ENCODE measurements around the gene AAGAB. TPM values are rescaled to one million over a fixed set of nuclear protein-coding genes. Genes with fewer than 3 reads are reported as not detected.

AAGAB gene
- total and polyA plus RNA-seq, 8 donors, result 11.2 to 89.5 (median 32.0) TPM

GRCh38 chr15:67188551-67189218 is 65.8 kb downstream of the AAGAB start:
- no peaks in the 10 kb centered on the region for H3K27me3 ChIP-seq
- intact Hi-C loops (cut with DNase I; ENCODE audit: low total_unique reads), result no loop called here
- peaks cover 44 to 99% (median 86%) of the 10 kb centered on the region in 4 donors for H3K36me3 ChIP-seq
- H3K27ac ChIP-seq, result peak overlapping the region in 4 of 5 donors; percentile 62 to 77 (median 68)
- peak in 1 of 2 donors; percentile 87 for DNase-seq
- no peak overlapping the region for H3K4me3 ChIP-seq
- TF ChIP-seq POLR2AphosphoS5 (IDR thresholded peaks at IDR 0.05) (peak in 2 of 3 donors; percentile 30 to 47), POLR2A (IDR thresholded peaks at IDR 0.05) (no peak)
- 68 to 83% (median 78%) methylated on average over 8 of the region's 8 CpGs for WGBS, 5 donors
- H3K9me3 ChIP-seq, result no peaks in the 10 kb centered on the region
- H3K4me1 ChIP-seq, result peaks cover 12 to 61% (median 41%) of the 10 kb centered on the region in 4 donors

- WGBS, 5 donors, result 89 to 94% (median 93%) methylated on average over 12 of the region's 12 CpGs
- no peaks in the 10 kb centered on the region for H3K27me3 ChIP-seq
Measured at GRCh38 chr15:67187351-67187854, 67.1 kb downstream of the AAGAB start.

GRCh38 chr15:67186688-67187087 is 67.8 kb downstream of the AAGAB start:
- DNase-seq, result no peak
- Histone ChIP-seq H3K36me3 (peaks cover 44 to 97% (median 82%) of the 10 kb centered on the region in 4 donors), H3K4me1 (peaks cover 12 to 57% (median 34%) of the 10 kb centered on the region in 4 donors), H3K27me3 (no peaks in the 10 kb centered on the region), H3K9me3 (no peaks in the 10 kb centered on the region), H3K27ac (peak overlapping the region in 3 of 5 donors; percentile 12 to 68 (median 40)), H3K4me3 (no peak overlapping the region)
- TF ChIP-seq CTCF (IDR thresholded peaks at IDR 0.05) (no peak), POLR2AphosphoS5 (IDR thresholded peaks at IDR 0.05) (no peak), POLR2A (IDR thresholded peaks at IDR 0.05) (no peak), EP300 (IDR thresholded peaks at IDR 0.05) (no peak)
- intact Hi-C loops (cut with DNase I; ENCODE audit: low total_unique reads), result no loop called here
- WGBS, 5 donors, result 69 to 73% (median 72%) methylated on average over 4 of the region's 4 CpGs

More at GRCh38 chr15:67187351-67187854, 67.1 kb downstream of the AAGAB start:
- H3K4me3 ChIP-seq, result no peak overlapping the region
- peaks cover 44 to 97% (median 83%) of the 10 kb centered on the region in 4 donors for H3K36me3 ChIP-seq
- TF ChIP-seq CTCF (IDR thresholded peaks at IDR 0.05) (no peak), POLR2A (IDR thresholded peaks at IDR 0.05) (no peak), POLR2AphosphoS5 (IDR thresholded peaks at IDR 0.05) (no peak), EP300 (IDR thresholded peaks at IDR 0.05) (no peak)
- DNase-seq, result no peak
- H3K27ac ChIP-seq, result peak overlapping the region in 2 of 5 donors; percentile 62 to 68
- H3K9me3 ChIP-seq, result no peaks in the 10 kb centered on the region
- intact Hi-C loops (cut with DNase I; ENCODE audit: low total_unique reads), result no loop called here
- peaks cover 12 to 57% (median 34%) of the 10 kb centered on the region in 4 donors for H3K4me1 ChIP-seq

GRCh38 chr15:67186226-67186649 is 68.2 kb downstream of the AAGAB start:
- 43 to 70% (median 56%) methylated on average over 6 of the region's 6 CpGs for WGBS, 5 donors
- Histone ChIP-seq H3K4me3 (no peak overlapping the region), H3K27me3 (no peaks in the 10 kb centered on the region), H3K27ac (peak overlapping the region in 4 of 5 donors; percentile 18 to 68 (median 40)), H3K36me3 (peaks cover 44 to 97% (median 82%) of the 10 kb centered on the region in 4 donors), H3K9me3 (no peaks in the 10 kb centered on the region), H3K4me1 (peaks cover 12 to 57% (median 34%) of the 10 kb centered on the region in 4 donors)
- intact Hi-C loops (cut with DNase I; ENCODE audit: low total_unique reads), result no loop called here
- TF ChIP-seq EP300 (IDR thresholded peaks at IDR 0.05) (no peak), POLR2AphosphoS5 (IDR thresholded peaks at IDR 0.05) (no peak), CTCF (IDR thresholded peaks at IDR 0.05) (no peak), POLR2A (IDR thresholded peaks at IDR 0.05) (no peak)
- DNase-seq, result no peak

Data from stomach (tissue), 9 donors.